ENCODE measurements around the gene CHST14.

CHST14 gene

DNA sequence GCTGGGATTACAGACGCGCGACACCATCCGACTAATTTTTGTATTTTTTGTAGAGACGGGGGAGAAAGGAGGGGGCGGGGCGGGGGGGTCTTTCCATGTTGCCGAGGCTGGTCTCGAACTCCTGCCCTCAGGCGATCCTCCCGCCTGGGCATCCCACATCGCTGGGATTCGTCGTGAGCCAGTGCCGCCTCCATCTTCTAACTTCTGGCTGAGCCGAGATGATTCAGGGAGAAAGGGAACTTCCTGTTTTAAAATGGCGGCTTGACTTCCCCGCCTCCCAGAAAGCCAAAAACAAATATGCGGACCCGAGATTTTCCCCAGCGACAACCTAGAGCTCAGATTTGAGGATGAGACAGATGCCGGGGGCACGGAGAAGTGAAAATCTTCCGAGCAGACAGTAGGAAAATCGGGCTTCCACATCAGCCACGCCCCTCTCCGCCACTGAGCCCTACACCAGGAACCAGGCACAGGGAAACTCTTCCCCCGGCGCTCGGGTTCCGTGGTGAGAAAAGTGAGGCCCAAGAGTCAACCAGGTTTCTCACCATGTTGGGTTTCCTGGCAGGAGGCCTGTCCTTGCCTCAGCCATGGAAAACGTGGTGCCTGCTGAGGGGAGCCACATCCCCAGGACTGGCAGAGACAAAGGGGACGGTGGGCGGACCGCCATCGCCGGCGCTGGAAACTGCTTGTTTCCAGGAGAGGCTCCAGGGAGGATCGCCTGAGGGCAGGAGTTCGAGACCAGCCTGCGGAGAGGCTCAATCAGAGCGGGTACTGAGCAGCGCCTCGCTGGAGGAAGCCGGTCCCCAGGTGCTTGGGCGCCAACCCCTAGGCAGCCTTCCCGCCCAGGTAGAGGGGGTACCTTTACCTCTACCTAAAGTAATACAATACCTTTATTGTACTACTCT, 18.7 kb downstream of the CHST14 start:
- DNase-seq (ENCODE audit: low read depth), result no peak

DNA sequence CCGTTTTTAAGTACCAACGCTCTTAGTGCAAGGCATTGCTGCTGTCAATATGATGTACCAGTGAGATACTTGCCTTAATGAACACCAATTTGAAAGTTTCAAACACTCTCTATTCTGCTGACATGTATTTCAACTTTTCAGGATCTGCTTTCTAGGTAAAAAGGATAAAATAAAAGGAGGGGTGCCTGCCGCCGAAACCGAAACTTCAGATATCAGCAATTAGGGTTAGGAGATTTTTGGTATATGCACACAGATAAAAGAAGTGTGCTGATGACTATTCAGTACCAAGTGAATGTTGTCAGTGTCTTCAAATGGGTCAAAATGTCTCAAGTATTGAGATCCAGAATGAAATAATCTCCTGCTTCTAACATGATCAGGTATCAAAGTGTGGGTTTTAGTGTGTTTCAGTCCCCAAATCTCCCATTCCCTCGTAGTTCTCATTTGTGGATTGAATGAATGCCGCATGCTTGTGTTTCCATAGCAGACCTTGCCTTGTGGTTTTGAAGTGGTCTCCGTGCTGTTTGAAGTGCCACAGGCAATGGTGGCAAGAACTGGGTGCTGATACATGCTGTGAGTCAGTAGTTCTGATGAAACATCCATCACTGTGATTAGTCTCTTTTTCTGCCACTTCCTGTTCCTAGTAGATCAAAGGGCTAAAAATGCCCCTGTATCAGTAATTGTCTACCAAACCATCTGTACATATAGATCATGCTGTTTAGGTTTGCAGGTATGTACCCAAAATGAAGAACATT, 22.5 kb downstream of the CHST14 start:
- DNase-seq (ENCODE audit: low read depth), result peak; percentile 50

GRCh38 chr15:40495516-40495915, 24.7 kb downstream of the CHST14 start:
- no peak for DNase-seq (ENCODE audit: low read depth)

GRCh38 chr15:40498418-40498817, 27.6 kb downstream of the CHST14 start:
- no peak for DNase-seq (ENCODE audit: low read depth)

DNA sequence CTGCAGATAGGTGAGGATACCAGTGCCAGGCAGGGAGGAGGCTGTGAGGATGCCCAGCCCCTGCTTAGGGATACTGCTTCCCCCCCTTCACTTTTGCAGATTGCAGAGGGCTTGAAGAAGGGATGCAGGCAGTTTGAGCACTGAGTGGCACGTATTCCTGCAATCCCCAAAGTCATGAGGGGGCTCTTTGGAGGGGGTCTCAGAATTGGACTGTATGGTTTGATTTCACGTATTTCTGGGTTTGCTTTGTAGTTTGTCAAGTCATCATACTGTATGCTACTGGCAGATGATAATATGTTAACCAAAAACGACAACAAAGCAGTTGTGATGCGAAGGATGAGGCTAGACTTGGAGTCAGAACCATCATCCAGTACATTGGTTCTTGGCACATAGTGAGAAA, 28.1 kb downstream of the CHST14 start:
- no peak for DNase-seq (ENCODE audit: low read depth)

GRCh38 chr15:40499931-40500330, 29.1 kb downstream of the CHST14 start:
- DNase-seq (ENCODE audit: low read depth), result no peak

DNA sequence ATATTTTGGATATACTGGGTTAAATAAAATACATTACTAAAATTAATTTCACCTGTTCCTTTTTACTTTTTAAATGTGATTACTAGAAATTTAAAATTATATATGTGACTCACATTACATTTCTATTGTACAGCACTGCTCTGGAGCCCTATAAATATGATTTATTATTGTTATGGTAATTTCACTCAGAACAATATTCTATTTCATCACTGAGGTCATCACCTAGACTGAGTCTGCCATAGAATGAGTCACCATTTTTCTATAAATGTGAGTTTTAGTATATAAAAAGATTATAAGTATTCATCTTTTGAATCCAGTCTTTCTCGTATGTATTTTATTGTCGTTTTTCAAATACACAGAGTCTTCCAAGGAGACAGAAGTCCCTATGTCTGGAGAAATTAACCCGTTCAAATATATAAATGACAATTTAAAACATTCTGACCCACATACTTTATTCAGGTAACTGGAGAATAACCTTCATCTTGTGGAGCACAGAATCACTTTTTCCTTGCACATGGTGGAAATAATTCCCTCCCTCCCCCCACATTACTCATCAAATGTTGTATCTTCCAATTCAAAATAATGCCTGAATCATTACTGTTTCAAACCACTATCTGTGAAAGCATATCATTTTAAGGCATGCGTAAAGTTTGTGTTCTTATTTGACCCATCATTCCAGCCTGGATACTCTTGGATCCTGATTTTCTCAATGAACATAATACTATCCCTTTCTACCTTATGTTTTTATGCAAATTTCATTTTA, 30.0 kb downstream of the CHST14 start:
- no peak for DNase-seq (ENCODE audit: low read depth)

GRCh38 chr15:40501487-40501886, 30.7 kb downstream of the CHST14 start:
- no peak for DNase-seq (ENCODE audit: low read depth)

- DNase-seq (ENCODE audit: low read depth), result peak; percentile 45
Measured at GRCh38 chr15:40506964-40507571, 36.3 kb downstream of the CHST14 start.

DNA sequence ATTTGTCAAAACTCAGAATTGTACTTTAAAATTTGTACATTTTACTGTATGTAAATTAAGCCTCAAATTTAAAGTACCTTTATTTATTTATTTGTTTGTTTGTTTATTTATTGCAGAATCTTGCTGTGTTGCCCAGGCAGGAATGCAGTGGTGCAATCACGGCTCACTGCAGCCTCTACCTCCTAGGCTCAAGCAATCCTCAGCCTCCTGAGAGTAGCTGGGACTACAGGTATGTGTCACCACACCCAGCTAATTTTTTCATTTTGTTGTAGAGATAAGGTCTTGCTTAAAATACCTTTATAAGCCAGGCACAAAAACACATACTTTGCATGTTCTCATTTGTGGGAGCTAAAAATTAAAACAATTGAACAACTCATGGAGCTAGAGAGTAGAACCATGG, 37.4 kb downstream of the CHST14 start:
- DNase-seq (ENCODE audit: low read depth), result no peak

DNA sequence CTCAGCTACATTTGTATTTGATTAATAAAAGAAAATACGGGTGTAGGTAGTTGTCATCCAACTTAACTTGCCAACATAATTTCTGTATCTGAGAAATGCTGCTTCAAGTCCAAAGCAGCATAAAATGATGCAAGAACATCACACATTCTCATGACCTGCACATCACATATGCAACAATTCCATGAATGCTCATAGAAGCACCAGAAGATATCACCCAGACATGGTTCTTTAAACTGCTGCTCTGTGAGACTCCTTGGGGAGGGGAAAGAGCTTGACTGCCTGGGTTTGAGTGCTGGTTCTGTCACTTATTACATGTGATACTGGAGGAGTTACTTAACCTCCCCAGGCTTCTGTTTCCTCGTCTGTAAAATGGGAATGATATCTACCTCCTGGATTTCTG, 39.4 kb downstream of the CHST14 start:
- no peak for DNase-seq (ENCODE audit: low read depth)

DNA sequence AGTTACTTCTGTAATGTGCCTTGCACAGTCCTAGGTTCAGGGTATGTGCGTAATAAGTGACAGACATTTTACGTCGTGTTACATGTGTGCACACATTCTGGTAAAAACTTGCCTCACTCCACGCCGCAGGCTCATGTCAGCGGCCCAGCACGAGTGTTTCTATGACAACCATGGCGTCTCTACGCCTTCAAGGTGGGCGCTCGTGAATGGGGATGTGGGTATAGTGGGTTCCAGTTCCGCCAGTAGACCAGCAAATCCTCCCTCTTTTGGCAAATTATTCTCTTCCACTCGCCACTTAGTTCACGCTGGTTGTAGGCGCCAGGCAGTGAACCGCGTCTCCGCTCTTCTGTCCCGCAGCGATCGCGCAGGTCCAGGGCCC, 40.3 kb downstream of the CHST14 start:
- no peak for DNase-seq (ENCODE audit: low read depth)

DNA sequence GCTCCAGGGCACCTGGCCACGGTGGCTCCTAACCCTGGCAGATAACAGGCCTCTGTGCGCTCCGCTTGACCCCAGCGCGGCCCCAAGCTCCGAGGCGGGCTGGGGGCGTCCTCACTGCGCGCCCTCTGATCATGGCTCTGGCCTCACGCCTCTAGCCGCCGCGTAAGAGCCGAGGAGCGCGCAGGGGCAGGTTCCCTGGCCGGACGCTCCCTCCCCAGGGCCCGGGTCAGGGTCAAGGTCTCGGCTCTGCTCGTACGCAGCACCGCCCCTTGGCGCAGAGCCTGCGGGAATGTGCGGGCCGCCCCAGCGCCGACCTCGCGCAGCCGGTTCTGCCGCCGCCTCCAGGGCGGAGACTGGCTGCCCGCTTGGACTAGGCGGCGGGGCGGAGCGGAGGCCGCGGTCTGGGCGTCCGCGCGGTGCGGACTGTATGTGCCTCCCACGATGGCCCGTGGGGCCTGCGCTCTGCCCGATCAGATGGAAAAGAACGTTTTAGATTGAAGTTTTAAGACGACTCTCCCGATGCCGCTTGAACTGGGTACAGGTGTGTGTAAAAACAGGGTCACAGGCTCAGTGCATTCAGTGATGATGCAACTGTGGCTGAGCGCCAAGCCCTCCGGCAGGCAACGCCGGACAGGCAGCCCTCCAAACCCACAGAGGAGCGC, 40.8 kb downstream of the CHST14 start:
- no peak for DNase-seq (ENCODE audit: low read depth)

DNA sequence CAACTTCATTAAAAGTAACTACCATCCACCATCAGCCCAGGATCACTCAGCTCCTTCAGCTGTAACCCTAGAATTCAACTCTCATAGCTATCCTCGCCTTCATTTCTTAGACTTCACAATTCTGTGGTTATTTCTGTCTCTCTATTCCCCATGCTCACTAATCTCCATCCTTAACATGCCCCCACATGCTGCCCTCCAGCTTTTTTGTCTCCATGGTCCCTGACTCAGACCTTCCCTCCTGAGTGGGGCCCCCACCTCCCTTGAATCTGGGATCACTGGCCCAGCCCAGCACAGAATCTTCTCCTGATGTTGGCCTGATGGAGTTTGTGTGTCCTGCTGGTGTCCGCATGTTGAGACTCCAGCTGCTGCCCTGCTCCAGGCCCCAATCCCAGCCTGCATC, 41.7 kb downstream of the CHST14 start:
- DNase-seq (ENCODE audit: low read depth), result no peak

DNA sequence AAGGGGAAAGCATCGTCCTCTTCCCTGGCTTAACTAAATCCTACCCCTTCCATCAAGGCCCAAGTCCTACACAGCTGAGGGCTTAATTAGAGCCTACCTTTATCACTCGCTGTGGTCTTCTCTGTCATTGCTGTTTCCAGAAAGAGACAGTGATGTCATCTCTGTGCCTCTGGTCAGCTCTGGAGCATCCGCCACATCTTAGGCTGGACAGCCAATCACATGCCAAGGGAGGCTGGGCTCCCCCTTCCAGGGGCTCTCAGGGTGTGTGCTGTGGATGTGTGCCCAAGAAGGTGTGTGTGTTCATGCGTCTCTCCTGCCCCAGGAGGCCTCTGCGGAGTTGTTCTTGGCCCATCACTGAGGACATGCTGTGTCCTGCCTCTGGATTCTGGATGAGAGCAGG, 42.8 kb downstream of the CHST14 start:
- DNase-seq (ENCODE audit: low read depth), result no peak

DNA sequence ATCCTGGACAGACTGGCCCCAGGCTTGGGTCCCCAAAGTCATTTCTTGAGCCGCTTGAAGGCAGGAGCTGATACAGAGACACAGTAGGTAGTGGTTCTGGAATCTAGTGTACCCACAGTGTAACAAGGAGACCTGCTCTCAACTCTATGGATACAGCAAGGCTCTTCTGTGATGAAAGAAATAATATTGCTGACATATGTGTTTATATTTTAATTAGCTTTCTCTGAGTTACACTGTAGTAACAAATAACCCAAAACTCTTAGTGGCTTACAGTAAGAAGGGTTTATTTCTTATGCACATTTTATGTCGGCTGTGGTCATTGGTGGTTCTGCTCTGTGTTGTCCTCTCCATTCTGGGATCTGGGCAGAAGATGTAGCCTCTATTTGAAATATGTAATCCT, 45.5 kb downstream of the CHST14 start:
- no peak for DNase-seq (ENCODE audit: low read depth)

Data from activated T-helper 9 cell treated with anti-CD3 and anti-CD28 coated beads, Interleukin-2, amount 50 U/mL, for 16 hours (primary cell).